ENCODE data around the gene HIBCH.

HIBCH gene

DNA sequence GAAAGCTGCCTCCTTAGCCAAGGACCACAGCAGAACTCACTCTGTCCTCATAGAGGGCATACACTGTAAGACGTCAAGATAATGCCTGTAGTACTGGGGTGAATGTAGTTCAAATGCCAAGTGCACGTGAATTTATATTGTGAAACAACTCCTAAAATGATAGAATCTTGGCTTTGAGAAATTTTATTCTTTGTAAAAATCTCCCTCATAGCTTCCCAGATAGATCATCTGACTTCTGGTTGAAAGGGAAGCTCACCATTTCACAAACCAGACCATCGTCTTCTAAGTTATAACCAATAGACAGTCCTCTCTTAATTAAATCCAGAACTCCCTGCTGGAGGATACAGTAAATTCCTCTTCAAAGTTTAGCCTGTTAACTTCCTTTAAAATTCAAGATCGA is 146.2 kb downstream of the HIBCH start:
- TF ChIP-seq, protein P1, sequence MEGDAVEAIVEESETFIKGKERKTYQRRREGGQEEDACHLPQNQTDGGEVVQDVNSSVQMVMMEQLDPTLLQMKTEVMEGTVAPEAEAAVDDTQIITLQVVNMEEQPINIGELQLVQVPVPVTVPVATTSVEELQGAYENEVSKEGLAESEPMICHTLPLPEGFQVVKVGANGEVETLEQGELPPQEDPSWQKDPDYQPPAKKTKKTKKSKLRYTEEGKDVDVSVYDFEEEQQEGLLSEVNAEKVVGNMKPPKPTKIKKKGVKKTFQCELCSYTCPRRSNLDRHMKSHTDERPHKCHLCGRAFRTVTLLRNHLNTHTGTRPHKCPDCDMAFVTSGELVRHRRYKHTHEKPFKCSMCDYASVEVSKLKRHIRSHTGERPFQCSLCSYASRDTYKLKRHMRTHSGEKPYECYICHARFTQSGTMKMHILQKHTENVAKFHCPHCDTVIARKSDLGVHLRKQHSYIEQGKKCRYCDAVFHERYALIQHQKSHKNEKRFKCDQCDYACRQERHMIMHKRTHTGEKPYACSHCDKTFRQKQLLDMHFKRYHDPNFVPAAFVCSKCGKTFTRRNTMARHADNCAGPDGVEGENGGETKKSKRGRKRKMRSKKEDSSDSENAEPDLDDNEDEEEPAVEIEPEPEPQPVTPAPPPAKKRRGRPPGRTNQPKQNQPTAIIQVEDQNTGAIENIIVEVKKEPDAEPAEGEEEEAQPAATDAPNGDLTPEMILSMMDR (conservative IDR thresholded peaks at IDR 0.05): no peak
- TF ChIP-seq ZFX (IDR thresholded peaks at IDR 0.05): no peak
- H3K27ac ChIP-seq: no peak overlapping the region

GRCh38 chr2:190170673-190171072 is 149.0 kb downstream of the HIBCH start:
- no peak overlapping the region for H3K27ac ChIP-seq
- no peak for TF ChIP-seq ZFX (IDR thresholded peaks at IDR 0.05)
- TF ChIP-seq, protein P1 (conservative IDR thresholded peaks at IDR 0.05): no peak

DNA sequence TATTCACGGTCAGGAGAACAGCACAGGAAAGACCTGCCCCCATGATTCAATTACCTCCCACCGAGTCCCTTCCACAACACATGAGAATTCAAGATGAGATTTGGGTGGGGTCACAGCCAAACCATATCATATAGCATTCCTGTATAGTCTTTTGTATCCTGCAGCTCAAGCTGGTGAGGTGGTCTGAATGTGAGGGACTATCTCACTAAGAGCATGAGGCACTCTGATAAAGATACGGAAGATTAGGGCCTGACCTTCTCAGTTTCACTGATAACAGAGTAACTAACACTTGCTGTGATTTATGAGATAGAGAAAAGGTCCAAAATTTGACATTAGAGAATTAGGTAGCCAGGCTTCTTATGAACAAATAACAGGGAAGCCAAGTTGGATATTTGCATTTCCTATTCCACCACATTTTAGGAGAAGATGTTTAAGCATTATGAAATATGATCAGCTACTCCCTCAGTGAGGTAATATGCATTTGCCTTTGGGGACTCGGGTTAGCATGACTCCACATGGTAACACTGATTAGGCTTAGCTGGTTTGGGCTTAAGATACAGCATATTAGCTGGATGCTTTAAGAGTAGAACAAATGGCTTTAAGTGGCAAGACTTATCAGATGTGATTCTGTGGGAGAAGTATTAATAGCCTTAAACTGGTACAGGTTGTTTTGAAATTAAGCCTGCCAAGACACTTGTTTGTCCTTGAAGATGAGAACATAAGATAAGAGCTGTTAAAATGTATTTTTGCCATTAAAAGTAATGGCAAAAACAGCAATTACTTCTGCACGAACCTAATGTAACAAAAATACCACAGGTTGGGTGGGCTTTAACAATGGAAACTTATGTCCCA is 150.2 kb downstream of the HIBCH start:
- peak overlapping the region; percentile 67; the same call in 1 of the 2 replicates for H3K27ac ChIP-seq
- TF ChIP-seq, protein P1 (conservative IDR thresholded peaks at IDR 0.05): no peak
- no peak for TF ChIP-seq ZFX (IDR thresholded peaks at IDR 0.05)

DNA sequence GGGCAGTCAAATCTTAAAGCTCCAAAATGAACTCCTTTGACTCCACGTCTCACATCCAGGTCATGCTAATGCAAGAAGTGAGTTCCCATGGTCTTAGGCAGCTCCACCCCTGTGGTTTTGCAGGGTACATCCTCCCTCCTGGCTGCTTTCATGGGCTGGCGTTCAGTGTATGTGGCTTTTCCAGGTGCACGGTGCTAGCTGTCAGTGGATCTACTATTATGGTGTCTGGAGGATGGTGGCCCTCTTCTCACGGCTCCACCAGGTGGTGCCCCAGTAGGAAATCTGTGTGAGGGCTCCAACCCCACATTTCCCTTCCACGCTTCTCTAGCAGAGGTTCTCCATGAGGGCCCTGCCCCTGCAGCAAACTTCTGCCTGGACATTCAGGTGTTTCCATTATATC is 151.9 kb downstream of the HIBCH start:
- TF ChIP-seq, protein P1 (conservative IDR thresholded peaks at IDR 0.05): no peak
- TF ChIP-seq ZFX (IDR thresholded peaks at IDR 0.05): no peak
- H3K27ac ChIP-seq: no peak overlapping the region

GRCh38 chr2:190165491-190165890 is 154.1 kb downstream of the HIBCH start:
- TF ChIP-seq ZFX (IDR thresholded peaks at IDR 0.05): no peak
- TF ChIP-seq, protein P1 (conservative IDR thresholded peaks at IDR 0.05): no peak
- H3K27ac ChIP-seq: no peak overlapping the region

- TF ChIP-seq, protein P1 (conservative IDR thresholded peaks at IDR 0.05): no peak
- no peak for TF ChIP-seq ZFX (IDR thresholded peaks at IDR 0.05)
- no peak overlapping the region for H3K27ac ChIP-seq
These were observed 156.8 kb downstream of the HIBCH start for GRCh38 chr2:190162851-190163250.

- TF ChIP-seq, protein P1 (conservative IDR thresholded peaks at IDR 0.05): no peak
- no peak for TF ChIP-seq ZFX (IDR thresholded peaks at IDR 0.05)
- H3K27ac ChIP-seq: no peak overlapping the region
These were observed 160.2 kb downstream of the HIBCH start for GRCh38 chr2:190159453-190159852.
